PFSK-1 (cell line): ENCODE data around the gene OSBPL10. TPM values are rescaled to one million over a fixed set of nuclear protein-coding genes. Genes with fewer than 3 reads are reported as not detected.

Experiments
- FOXP2 ChIP-seq: optimal IDR thresholded peaks from 2 replicates; pipeline ENCODE3; 2011; ENCODE audit warnings: borderline replicate concordance, control low read depth, inconsistent platforms; ENCODE audit not compliant: insufficient read depth; ENCODE audit errors: extremely low read length, extremely low read depth
- POLR2AphosphoS5 ChIP-seq: IDR thresholded peaks from 2 replicates; pipeline ENCODE4 v1.6.1; 2012; ENCODE audit warnings: low read depth, mild to moderate bottlenecking, control low read depth, low read length, moderate library complexity
- REST ChIP-seq, 2 experiments: IDR thresholded peaks; 2 replicates each; pipeline versions ENCODE4 v1.6.1 to v1.8.0; 2011 to 2012; ENCODE audit warnings: low read depth in 2 of 2, low read length in 2 of 2, control low read depth in 1 of 2, inconsistent platforms in 1 of 2, mild to moderate bottlenecking in 1 of 2, moderate library complexity in 1 of 2; ENCODE audit not compliant: insufficient read depth in 1 of 2
- SIN3A ChIP-seq: IDR thresholded peaks from 2 replicates; pipeline ENCODE4 v1.6.1; 2012; ENCODE audit warnings: mild to moderate bottlenecking, low read length, moderate library complexity, borderline replicate concordance; ENCODE audit not compliant: insufficient read depth
- TAF1 ChIP-seq: IDR thresholded peaks from 2 replicates; pipeline ENCODE4 v1.6.1; 2012; ENCODE audit warnings: low read length, control low read depth, borderline replicate concordance; ENCODE audit not compliant: insufficient read depth
- polyA plus RNA-seq: library from polyadenylated mRNA; unstranded; fragments of >200 nt; gene quantifications from one replicate; pipeline ENCODE4 v1.2.1, GENCODE V29; 2012; ENCODE audit warnings: low read depth, missing spikeins; ENCODE audit not compliant: insufficient read length

Gene OSBPL10, protein sequence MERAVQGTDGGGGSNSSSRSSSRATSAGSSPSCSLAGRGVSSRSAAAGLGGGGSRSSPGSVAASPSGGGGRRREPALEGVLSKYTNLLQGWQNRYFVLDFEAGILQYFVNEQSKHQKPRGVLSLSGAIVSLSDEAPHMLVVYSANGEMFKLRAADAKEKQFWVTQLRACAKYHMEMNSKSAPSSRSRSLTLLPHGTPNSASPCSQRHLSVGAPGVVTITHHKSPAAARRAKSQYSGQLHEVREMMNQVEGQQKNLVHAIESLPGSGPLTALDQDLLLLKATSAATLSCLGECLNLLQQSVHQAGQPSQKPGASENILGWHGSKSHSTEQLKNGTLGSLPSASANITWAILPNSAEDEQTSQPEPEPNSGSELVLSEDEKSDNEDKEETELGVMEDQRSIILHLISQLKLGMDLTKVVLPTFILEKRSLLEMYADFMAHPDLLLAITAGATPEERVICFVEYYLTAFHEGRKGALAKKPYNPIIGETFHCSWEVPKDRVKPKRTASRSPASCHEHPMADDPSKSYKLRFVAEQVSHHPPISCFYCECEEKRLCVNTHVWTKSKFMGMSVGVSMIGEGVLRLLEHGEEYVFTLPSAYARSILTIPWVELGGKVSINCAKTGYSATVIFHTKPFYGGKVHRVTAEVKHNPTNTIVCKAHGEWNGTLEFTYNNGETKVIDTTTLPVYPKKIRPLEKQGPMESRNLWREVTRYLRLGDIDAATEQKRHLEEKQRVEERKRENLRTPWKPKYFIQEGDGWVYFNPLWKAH
- polyA plus RNA-seq = 9.4 TPM

DNA sequence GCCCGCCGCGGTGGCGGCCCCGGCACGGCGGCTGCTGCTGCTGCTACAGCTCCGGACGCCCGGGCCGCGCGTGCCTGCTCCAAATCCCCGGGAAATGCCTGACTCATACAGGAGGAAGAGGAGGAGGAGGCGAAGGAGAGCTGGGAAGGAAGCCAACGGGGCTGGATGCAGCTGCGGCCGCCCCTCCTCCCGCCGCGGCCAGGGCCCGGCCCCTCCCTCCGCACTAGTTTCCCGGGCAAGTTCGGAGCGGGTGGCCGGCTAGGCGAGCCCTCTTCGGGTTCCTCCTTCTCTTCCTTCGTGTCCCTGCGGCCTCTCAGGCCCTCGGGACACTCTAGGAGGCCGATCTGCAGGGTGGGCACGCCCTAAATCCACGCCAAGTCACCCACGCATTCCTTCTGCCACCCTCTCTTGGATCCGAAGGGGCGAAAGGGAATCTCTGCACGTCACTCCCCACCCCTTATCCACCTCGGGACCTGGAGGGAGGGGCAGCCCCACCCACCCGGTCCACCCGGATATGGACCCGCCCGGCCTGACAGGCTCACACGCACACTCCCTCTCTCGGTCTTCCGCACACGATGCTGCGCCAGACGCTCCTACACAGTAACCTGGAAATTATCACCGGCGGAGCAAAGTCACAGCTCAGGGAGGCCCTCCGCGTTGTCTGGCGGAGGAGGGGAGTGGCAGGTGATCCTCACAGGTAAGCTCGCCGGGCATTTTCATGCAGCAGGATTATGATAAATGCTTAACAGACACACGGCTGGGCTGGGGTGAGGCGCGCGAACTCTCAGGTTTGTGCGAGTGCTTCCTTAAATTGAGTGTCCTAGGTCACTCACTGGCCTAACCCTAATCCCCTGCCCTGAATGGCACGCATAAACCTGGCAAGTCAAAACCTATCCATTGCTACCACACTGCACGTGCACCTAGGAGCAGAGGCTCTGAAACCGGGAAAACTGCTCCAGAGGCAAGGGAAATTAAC, at the start of gene OSBPL10, which contains the start of gene ZNF860:
Gene OSBPL10, minus strand, starts transcription at position 57 of the 976 bp plus-strand sequence. CDS start 83 bp downstream, outside the sequence.
Gene ZNF860, plus strand, starts transcription at position 545 of the 976 bp plus-strand sequence. CDS start 7,330 bp downstream, outside the sequence.
- peak; percentile 68 for TF ChIP-seq POLR2AphosphoS5
- TF ChIP-seq FOXP2 = no peak

GRCh38 chr3:32026593-32026992, 45.5 kb upstream of the OSBPL10 start:
- TF ChIP-seq SIN3A (no peak), FOXP2 (no peak), POLR2AphosphoS5 (no peak), REST (IDR thresholded peaks at IDR 0.05; ENCODE audit: insufficient read depth in 1 of 2, low read depth in 2 of 2, low read length in 2 of 2) (no peak), TAF1 (no peak)

DNA sequence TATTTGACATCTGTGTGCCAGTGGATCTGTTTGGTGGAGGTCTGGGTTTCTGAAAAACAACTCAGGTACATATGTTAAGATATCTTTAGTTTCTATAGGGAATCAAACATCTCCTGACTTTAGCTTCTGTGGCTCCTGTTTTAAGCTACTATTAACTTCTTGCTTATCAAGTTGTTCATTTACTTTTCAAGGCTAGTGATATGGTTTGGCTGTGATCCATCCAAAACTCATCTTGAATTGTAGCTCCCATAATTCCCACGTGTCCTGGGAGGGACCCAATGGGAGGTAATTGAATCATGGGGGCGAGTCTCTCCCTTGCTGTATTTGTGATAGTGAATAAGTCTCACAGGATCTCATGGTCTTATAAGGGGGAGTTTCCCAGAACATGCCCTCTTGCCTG, 41.9 kb upstream of the OSBPL10 start:
- no peak for TF ChIP-seq REST (IDR thresholded peaks at IDR 0.05; ENCODE audit: insufficient read depth in 1 of 2, low read depth in 2 of 2, low read length in 2 of 2)

- TF ChIP-seq SIN3A (no peak), TAF1 (no peak)
Measured at GRCh38 chr3:32021748-32022147, 40.7 kb upstream of the OSBPL10 start.

DNA sequence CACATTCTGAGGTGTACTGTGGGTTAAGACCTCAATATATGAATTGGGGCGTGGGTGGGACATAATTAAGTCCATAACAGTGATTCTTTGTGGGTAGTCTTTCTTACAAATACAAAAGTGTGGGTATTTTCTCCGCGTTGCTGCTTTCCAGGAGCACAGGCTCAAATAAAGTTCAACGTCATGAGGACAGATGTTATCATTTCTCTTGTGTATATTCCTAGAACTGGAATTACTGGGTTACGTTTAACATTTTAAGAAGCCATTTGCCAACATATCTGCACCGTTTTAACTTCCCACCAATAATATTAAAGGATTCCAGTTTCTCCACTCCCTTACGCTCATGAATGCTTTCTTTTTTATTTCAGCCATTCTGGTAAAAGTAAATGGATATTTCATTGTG, 40.1 kb upstream of the OSBPL10 start:
- TF ChIP-seq REST (IDR thresholded peaks at IDR 0.05; ENCODE audit: insufficient read depth in 1 of 2, low read depth in 2 of 2, low read length in 2 of 2) (no peak), POLR2AphosphoS5 (no peak), TAF1 (no peak)
